ENCODE results near the gene PCDHGB3.

DNA sequence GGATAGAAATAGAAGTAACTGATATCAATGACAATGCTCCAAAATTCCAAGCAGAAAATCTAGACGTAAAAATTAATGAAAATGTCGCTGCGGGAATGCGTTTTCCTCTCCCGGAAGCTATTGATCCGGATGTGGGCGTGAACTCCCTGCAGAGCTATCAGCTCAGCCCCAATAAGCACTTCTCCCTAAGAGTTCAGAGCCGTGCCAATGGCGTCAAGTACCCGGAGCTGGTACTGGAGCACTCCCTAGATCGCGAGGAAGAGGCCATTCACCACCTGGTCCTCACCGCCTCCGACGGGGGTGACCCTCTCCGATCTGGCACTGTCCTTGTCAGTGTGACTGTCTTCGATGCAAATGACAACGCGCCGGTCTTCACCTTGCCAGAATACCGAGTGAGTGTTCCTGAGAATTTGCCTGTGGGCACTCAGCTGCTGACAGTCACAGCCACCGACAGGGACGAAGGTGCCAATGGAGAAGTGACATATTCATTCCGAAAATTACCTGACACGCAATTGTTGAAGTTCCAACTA lies 43.6 kb downstream of the PCDHGB3 start:
- TF ChIP-seq POLR2AphosphoS5 (IDR thresholded peaks at IDR 0.05; ENCODE audit: low read depth, low read length) (no peak), REST (IDR thresholded peaks at IDR 0.05; ENCODE audit: insufficient read depth in 1 of 2, low read depth in 2 of 2, low read length in 1 of 2) (no peak), TCF7L2 (IDR thresholded peaks at IDR 0.05; ENCODE audit: low read depth, low read length) (no peak), SIN3A (IDR thresholded peaks at IDR 0.05; ENCODE audit: borderline replicate concordance, insufficient read depth, low read depth, low read length) (no peak)
- TF ChIP-seq, protein P1, sequence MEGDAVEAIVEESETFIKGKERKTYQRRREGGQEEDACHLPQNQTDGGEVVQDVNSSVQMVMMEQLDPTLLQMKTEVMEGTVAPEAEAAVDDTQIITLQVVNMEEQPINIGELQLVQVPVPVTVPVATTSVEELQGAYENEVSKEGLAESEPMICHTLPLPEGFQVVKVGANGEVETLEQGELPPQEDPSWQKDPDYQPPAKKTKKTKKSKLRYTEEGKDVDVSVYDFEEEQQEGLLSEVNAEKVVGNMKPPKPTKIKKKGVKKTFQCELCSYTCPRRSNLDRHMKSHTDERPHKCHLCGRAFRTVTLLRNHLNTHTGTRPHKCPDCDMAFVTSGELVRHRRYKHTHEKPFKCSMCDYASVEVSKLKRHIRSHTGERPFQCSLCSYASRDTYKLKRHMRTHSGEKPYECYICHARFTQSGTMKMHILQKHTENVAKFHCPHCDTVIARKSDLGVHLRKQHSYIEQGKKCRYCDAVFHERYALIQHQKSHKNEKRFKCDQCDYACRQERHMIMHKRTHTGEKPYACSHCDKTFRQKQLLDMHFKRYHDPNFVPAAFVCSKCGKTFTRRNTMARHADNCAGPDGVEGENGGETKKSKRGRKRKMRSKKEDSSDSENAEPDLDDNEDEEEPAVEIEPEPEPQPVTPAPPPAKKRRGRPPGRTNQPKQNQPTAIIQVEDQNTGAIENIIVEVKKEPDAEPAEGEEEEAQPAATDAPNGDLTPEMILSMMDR (IDR thresholded peaks at IDR 0.05), result no peak
